HG03135 (cell line): Measurements from ENCODE around the gene MAGIX.
"Not testable (repeated sequence)": the region's sequence is repeated elsewhere in the genome, so short reads cannot be mapped to it uniquely, and the experiment has no call there.

Experiments used
- ATAC-seq: cut with Tn5 transposase; IDR thresholded peaks from one replicate; pipeline ENCODE4 v1.9.1; 2021; ENCODE audit warnings: mild to moderate bottlenecking, moderate library complexity; ENCODE audit not compliant: unreplicated experiment

Gene MAGIX

DNA sequence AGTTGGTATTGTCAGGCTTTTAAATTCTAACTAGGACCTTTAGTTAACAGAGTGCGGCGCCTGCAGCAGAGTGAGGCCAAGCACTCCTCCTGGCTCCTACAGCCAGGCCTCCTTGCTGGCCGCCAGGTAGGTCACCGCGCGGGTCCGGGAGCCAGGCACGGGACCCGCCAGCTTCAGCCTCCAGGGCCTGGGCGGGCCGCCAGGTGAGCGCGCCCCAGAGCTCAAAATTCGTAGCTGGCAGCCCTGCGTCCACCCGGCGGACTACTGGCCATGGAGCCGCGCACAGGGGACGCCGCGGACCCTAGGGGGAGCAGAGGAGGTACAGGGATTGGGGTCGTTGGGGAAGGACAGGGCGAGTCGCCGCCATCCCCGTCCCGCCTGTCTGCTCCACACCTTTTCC, at the start of gene MAGIX:
MAGIX (plus strand) TSS at position 139 of the 400 bp plus-strand sequence; CDS start at position 271, 132 bp downstream.
- no peak for ATAC-seq

DNA sequence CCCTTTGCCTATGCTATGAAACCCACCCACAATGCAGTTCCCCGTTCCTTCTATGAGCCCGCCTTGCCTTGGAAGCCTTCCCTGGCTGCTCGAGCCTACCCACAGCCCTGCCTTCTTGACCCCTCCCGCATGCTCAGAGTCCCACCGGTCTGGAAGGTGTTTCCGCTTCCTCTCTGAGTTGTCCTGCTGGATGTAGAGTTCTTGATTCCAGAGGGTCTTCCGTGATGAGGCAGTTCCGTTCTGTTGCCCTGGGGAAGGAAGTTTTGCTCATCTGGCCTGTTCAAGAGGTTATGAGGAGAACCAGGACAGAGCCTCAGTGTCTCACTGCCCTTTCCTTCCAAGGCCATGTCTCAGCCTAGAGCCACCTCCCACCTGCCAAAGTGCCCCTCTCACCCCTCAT, 46.5 kb upstream of the MAGIX start:
- no peak for ATAC-seq

DNA sequence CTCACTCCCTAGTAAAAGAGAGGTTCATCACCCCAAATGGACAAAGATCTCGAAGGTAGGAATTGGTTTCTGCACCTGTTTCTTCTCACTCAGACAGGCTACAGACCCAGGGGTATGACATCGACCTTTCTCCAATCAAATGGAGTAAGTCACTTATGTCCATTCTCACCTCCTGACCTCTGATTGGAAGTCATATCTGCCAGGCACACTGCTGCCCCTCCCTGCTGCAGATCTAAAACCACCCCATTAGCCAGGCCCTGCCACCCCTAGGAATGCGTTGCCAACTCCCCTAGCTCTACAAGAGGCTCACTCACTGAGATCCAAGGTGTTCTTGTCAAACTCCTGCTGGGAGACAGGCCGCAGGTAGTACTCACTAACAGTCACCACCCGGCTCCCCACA, 45.8 kb upstream of the MAGIX start:
- ATAC-seq = no peak

DNA sequence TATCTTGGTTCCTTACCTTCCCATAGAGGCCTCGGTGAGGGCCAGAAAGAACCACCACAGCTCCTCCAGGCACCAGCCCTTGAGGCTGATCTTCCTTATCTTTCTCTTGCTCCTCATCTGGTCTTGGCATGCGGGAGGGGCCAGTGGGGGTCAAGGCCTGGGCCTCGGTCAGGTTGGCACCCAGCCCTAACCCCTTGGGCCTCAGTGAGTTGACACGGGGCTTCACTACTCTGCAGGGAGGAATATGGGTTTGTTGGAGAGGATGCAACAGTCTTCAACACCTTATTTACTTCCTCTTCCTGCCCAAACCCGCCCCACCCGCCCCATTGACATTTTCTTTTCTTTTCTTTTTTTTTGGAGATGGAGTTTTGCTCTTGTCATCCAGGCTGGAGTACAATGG, 45.0 kb upstream of the MAGIX start:
- no peak for ATAC-seq

DNA sequence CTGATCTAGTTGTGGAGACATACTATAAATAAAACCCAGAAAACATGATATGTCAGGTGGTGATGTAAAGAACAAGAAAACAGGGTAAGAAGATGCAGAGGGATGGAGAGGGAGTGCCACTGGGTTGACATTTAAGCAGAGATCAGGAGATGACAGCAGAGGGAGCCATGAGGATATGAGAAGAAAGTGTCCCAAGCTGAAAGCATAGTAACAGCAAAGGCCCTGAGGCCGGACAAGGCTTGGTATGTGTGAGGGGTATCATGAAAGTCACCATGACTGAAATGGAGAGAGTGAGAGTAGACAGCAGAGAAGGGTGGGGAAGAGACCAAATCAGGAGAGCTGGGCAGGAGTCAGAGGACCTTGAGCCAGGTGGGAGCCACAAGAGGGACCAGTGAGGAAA, 42.5 kb upstream of the MAGIX start:
- no peak for ATAC-seq

DNA sequence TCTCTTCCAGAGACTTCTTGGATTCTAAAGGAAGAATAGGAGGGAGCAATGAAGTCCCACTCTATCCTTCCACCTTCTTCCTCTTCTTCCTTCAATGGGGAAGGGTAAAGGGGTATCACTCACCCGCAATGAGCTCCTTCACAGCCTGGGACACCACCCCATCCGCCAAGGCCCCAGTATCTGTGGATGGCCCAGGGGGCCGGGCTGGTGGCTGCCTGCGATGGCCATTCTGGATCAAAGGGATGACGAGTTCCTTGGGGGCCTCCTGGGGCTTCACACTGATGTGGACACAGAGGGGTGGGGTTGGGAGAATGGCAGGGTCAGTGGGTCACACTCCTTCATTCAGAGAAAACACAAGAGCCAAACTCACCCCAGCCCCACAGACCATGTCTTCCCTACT, 40.1 kb upstream of the MAGIX start:
- no peak for ATAC-seq

DNA sequence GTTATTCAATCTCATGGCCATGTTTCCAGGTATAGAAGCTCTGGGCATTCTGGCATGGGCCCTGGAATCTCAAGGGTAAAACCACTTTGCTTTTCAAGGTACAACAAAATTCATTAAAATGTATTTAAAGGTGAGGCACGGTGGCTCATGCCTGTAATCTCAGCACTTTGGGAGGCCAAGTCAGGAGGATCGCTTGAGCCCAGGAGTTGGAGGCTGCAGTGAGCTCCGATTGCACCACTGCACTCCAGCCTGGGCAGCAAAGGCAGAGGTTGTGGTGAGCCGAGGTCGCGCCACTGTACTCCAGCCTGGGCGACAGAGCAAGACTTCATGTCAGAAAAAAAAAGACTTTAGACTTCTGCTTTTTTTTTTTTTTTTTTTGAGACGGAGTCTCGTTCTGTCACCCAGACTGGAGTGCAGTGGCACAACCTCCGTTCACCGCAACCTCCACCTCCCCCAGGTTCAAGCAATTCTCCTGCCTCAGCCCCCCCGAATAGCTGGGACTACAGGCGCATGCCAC, 34.8 kb upstream of the MAGIX start:
- not testable (repeated sequence) for ATAC-seq

DNA sequence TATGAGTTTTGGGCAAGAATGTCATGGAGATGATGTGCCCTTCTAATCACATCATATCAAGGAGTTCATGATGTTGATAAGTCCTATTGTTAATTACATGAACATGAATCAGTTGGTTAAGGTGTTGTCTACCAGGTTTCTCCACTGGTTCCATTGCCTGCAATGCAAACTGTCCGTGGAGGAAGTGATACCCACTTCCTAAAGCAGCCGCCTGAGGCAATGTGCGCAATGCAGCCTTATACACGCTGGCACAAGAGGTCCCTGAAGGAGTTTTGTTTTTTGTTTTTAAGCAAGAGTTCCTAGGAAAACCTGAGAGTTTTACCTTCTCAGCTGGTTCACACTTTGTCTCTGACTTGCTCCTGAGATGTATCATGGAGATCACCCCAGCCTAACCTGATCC, 33.1 kb upstream of the MAGIX start:
- ATAC-seq = no peak

DNA sequence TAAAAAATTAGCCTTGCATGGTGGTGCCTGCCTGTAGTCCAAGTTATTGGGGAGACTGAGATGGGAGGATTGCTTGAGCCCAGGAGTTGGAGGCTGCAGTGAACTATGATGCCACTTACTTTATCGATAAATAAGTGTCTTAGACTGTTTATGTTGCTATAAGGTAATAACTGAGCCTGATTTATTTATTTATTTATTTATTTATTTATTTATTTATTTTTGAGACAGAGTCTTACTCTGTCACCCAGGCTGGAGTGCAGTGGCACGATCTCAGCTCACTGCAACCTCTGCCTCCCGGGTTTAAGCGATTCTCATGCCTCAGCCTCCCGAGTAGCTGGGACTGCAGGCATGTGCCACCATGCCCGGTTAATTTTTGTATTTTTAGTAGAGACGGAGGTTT, 30.3 kb upstream of the MAGIX start:
- not testable (repeated sequence) for ATAC-seq

DNA sequence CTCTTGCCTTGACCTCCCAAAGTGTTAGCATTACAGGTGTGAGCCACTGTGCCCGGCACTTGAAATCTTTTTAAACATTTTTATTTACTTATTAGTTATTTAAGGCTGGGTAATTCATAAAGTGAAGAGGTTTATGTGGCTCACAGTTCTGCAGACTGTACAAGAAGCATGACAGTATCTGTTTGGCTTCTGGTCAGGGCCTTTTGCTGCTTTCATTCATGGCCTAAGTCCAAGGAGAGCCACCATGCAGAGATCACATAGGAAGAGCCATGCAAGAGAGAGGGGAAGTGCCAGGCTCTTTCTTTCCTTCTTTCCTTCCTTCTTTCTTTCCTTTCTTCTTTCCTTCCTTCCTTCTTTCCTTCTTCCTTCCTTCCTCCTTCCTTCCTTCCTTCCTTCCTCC, 28.8 kb upstream of the MAGIX start:
- no peak for ATAC-seq

DNA sequence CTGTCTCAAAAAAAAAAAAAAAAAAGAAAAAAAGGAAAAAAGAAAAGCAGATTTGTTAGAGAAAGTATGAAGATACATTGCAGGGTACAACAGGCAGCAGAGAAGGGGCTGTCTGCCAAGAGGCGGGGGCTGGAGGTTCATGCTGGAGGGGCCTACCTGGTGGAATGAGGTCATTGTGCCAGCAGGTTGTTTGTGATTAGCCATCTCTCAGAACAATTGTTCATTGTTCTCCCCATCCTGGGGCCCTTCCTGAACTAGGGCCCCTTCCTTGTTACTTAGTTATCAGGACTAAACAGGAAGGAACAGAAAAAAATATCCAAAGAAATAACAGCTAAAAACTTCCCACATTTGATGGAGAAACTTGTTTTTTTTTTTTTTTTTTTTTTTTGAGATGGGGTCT, 25.1 kb upstream of the MAGIX start:
- ATAC-seq = no peak

DNA sequence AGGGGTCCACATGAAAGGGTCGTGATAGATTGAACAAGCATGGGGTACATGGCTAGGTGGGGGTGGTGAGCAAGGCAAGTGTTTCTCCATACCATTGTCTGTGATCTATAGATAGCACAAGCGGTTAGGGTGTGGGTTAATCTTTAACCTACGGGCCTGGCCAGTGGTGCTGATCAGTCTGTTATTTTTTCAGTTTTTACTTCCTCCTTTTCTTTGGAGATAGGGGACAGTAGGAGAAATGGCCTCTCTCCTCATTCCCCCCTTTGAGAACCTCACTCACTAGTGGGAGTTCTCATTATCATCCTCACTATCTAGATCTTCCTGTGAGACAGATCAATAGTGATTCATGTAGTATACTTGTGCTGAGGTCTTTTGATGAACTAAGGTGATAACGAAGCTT, 22.8 kb upstream of the MAGIX start:
- ATAC-seq = no peak

DNA sequence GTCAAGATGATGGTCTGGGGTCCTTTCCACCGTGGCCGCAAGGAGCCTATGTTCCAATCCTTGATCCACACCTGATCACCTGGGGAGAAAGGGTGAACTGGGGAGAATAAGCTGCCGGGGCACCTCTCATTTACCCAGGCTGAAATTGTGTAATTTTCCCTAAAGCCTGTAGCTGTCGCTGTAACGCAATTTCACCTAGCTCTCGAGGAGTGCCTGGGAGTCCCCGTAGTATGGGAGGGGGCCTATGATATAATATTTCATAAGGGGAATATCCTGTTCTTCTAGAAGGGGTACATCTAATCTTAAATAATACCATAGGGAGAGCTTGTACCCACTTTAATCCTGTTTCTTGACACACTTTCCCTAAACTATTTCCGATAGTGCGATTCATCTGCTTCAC, 20.3 kb upstream of the MAGIX start:
- ATAC-seq = not testable (repeated sequence)

DNA sequence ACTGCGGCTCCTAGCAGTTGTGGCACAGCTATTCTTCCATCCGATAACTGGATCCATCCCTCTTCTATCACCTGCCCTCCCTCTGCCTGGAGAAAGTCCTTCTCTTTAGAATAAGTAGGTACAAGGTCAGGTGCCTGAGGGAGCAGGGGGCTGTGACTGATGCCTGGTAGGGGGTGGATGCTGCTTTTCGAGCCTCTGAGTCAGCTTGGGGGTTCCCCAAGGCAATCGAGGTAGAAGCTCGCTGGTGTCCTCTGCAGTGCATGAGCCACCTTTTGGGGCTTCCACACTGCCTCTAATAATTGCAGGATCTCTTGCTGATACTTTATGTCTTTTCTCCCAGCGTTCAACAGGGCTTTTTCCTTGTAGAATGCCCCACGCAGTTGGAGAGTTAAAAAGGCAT, 19.4 kb upstream of the MAGIX start:
- ATAC-seq = not testable (repeated sequence)

DNA sequence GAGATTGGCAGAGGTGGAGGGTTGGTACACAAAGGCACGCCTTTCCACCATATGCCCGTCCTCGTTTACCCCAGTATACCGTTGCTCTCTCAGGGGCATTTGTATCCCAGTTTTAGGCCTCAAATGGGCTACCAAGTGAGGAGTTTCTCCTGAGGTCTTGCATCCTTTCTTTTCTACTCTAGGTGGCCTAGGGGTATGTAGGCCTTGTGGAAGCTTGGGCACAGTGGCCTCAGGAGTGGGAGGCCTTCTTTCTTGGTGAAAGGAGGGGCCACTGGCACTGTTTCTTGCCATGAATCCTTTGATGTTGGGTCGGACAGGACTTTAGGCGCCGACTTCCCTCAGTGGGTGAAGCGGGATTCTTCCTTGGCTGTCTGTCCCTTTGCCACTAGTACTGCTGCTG, 15.3 kb upstream of the MAGIX start:
- ATAC-seq = no peak

DNA sequence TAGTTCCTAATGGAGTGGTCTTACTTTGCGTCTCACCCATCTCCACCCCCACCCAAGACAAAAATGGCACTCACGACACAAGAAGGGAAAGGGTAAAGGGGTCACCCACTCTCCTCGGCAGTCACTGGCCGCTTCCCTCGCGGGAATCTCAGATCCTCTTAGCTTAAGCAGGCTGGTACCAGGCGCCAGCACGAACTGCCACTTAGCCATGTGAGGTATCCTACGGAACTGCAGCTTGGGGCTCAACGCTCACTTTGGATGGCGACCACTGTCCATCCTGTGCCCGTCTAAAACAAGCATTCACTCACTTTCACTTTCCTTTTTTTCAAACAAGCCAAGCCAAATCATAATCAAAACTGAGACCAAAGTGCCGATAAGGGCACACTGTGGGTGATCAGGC, 14.6 kb upstream of the MAGIX start:
- no peak for ATAC-seq

DNA sequence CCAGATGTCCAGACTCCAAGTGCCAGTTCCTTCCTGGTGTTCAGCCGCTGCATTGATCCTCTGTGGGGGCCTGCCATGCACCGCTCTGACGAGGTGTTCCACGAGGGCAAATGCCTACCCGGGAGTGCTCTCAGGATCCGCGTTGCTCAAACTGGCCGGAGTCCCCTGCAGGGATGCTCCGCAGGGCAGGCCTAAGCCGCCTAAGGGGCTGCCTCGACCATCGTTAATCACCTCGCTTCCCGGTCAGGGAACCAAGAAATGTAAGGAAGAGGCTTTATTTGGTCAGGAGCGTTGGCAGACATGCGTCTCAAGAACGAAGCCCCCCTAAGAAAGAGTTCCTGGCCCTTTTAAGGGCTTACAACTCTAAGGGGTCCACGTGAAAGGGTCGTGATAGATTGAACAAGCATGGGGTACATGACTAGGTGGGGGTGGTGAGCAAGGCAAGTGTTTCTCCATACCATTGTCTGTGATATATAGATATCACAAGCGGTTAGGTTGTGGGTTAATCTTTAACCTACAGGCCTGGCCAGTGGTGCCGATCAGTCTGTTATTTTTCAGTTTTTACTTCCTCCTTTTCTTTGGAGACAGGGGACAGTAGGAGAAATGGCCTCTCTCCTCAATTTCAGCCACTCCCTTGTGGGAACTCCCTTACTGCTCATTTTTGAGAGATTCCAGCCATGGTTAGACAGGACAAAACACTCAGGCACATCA, 14.0 kb upstream of the MAGIX start:
- not testable (repeated sequence) for ATAC-seq

DNA sequence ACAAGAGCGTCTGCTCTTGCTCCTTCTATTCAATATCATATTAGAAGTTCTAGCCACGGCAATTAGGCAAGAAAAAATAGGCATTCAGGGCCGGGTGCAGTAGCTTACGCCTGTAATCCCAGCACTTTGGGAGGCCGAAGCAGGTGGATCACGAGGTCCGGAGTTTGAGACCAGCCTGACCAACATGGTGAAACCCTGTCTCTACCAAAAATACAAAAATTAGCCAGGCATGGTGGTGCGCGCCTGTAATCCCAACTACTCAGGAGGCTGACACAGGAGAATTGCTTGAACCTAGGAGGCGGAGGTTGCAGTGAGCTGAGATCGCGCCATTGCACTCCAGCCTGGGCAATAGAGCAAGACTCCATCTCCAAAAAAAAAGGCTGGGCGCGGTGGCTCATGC, 13.3 kb upstream of the MAGIX start:
- ATAC-seq = not testable (repeated sequence)

DNA sequence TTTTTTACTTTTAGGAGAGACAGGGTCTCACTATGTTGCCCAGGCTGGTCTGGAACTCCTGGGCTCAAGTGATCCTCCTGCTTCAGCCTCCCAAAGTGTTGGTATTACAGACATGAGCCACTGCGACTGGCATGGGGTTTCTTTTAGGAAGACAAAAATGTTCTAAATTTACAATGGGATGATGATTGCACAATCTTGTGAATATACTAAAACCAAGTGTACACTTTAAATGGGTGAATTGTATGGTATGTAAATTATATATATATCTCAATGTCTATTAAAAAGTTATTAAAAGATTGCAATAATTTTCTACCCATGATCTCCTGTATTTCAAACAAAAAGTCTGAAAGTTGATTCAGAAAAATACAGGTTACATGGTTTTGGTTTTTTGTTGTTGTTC, 9.1 kb upstream of the MAGIX start:
- ATAC-seq = no peak

DNA sequence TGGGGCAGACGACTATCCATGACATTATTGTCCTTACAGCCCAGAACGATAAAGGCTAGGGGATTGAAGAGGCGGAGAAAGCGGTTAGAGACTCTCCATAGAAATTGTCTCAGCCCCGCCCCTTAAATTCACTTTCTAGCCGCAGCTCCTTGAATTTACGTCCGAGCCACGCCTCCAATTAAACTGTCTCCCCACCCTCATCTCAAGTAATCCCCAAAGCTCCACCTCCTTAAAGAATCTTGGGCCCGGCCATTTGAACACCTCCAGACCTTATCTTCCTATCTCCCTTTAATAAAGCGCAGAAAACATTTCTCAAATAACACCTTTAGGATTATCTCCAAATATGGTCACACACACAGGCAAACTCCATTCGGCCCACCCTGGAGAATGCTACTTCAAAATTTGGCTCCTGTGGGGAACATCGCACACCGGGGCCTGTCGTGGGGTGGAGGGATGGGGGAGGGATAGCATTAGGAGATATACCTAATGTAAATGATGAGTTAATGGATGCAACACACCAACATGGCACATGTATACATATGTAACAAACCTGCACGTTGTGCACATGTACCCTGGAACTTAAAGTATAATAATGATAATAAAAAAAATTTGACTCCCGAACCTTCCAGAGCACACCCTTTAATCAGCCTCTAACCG, 7.2 kb upstream of the MAGIX start:
- ATAC-seq = no peak

DNA sequence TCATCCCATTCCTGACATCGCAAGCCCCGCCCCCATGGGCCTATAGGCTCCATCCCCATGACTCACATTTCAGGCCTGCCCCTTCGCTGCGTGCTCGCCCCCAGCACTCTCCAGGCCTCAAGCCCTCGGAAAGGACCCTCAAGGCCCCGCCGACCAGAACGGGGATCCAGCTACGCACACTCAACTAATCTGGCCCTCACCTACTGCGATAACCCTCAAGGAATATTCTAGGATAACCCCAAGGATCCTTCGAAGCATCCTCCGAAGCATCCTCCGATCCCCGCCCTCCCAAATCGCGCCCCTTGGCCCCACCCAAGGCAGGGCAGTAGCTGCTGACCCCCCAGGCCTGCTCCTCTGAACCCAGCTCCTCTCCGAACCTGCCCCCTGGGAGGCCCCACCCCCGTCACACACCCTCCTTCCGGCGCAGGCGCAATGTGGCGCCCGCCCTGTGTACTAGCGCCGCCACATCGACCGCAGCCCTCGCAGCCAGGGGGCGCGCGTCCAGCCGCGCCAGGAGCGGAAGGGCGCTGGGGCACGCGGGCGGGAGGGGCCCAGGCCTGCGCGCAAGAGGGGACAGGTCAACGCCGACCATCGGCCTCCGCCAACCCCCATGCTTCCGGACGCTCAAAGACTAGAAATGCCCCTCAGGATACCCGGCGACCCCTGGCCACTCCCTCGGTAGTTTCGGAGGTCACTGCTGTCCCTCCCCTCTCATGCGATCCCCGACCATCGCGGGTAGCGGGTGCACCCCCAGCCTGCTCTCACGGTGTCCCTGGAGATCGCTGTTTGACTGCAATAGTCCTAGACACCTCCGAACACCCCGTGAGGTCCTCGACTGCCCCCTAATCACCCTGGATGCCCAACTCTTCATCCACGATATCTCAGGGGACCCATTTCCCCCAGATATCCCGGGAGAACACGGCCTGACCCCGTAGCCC, 6.4 kb upstream of the MAGIX start:
- peak; percentile 86 for ATAC-seq
